Measurements from ENCODE around the gene ABHD12B.

DNA sequence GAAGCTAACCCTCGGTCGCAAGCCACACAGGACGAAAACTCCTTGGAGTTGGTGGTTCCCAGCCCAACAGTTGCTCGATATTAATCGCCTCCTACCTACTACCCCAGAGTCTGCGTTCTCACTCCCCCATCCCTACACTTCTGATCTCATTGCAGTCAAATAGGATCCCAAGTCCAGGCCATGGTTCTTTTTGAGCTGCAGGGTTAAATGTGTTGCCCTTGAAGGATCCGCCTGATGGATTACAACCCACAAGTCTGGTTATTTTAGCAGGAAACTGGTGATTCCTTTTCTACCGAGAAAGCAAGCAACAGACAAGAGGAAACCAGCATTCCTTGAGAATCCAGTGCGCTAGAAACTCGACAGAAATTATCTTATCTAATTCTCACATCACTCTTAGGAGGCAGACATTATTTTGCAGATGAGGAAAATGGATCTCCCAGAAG is 40.1 kb upstream of the ABHD12B start:
- TF ChIP-seq, protein P1, sequence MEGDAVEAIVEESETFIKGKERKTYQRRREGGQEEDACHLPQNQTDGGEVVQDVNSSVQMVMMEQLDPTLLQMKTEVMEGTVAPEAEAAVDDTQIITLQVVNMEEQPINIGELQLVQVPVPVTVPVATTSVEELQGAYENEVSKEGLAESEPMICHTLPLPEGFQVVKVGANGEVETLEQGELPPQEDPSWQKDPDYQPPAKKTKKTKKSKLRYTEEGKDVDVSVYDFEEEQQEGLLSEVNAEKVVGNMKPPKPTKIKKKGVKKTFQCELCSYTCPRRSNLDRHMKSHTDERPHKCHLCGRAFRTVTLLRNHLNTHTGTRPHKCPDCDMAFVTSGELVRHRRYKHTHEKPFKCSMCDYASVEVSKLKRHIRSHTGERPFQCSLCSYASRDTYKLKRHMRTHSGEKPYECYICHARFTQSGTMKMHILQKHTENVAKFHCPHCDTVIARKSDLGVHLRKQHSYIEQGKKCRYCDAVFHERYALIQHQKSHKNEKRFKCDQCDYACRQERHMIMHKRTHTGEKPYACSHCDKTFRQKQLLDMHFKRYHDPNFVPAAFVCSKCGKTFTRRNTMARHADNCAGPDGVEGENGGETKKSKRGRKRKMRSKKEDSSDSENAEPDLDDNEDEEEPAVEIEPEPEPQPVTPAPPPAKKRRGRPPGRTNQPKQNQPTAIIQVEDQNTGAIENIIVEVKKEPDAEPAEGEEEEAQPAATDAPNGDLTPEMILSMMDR (conservative IDR thresholded peaks at IDR 0.05; ENCODE audit: low read depth in 2 of 2) = no peak
- TF ChIP-seq EZH2 (IDR thresholded peaks at IDR 0.05; ENCODE audit: low read depth, unreplicated experiment) (peak; percentile 65), POLR2AphosphoS5 (IDR thresholded peaks at IDR 0.05; ENCODE audit: low read depth) (no peak), CREB1 (CRISPR knock-in tag; IDR thresholded peaks at IDR 0.05; ENCODE audit: low read depth) (no peak), REST (IDR thresholded peaks at IDR 0.05; ENCODE audit: unreplicated experiment) (no peak)

All from GM23338 (cell line).